Astrocyte (in vitro differentiated cells and primary cell): ENCODE data around the gene KLB. TPM values are rescaled to one million over a fixed set of nuclear protein-coding genes. Genes with fewer than 3 reads are reported as not detected.

Experiments
- DNase-seq: peaks from one replicate; pipeline ENCODE4 v3.0.0-alpha.2; 2010; ENCODE audit warnings: low read depth
- FAIRE-seq: peaks from 2 replicates; lab custom pipeline; 2011; peaks lifted over from hg19 to GRCh38; lab: Jason Lieb, UNC
- H2AFZ ChIP-seq: 2 replicates; pipeline ENCODE4 v1.6.0; 2012; ENCODE audit warnings: low read depth, low read length, inconsistent platforms
- H3K27ac ChIP-seq: 2 replicates; pipeline ENCODE4 v1.5.1; 2011; ENCODE audit warnings: low read depth, low read length, inconsistent platforms
- H3K27me3 ChIP-seq: 2 replicates; pipeline ENCODE4 v1.6.0; 2011; ENCODE audit warnings: low read length, inconsistent platforms; ENCODE audit not compliant: insufficient read depth
- H3K36me3 ChIP-seq: 2 replicates; pipeline ENCODE4 v1.5.1; 2011; ENCODE audit warnings: low read length, inconsistent platforms; ENCODE audit not compliant: insufficient read depth
- H3K4me1 ChIP-seq: 2 replicates; pipeline ENCODE4 v1.5.1; 2011; ENCODE audit warnings: low read length, inconsistent platforms; ENCODE audit not compliant: insufficient read depth
- H3K4me2 ChIP-seq: 2 replicates; pipeline ENCODE4 v1.6.0; 2012; ENCODE audit warnings: low read length, inconsistent platforms
- H3K4me3 ChIP-seq: 2 replicates; pipeline ENCODE4 v1.5.1; 2011; ENCODE audit warnings: low read depth, mild to moderate bottlenecking, low read length, inconsistent platforms; ENCODE audit not compliant: insufficient read depth
- H3K79me2 ChIP-seq: 2 replicates; pipeline ENCODE4 v1.6.0; 2012; ENCODE audit warnings: mild to moderate bottlenecking, low read length, inconsistent platforms; ENCODE audit not compliant: insufficient read depth
- H3K9ac ChIP-seq: 2 replicates; pipeline ENCODE4 v1.6.0; 2012; ENCODE audit warnings: mild to moderate bottlenecking, low read length, inconsistent platforms
- H3K9me3 ChIP-seq: 2 replicates; pipeline ENCODE4 v1.5.1; 2012; ENCODE audit warnings: low read depth, mild to moderate bottlenecking, low read length, inconsistent platforms; ENCODE audit not compliant: insufficient read depth
- H4K20me1 ChIP-seq: 2 replicates; pipeline ENCODE4 v1.6.0; 2012; ENCODE audit warnings: low read length, inconsistent platforms; ENCODE audit not compliant: insufficient read depth
- H3K27ac Mint-ChIP-seq: one replicate; pipeline ENCODE4 v1.8.0; 2021; ENCODE audit warnings: mild to moderate bottlenecking, mixed read lengths; ENCODE audit not compliant: unreplicated experiment
- H3K27me3 Mint-ChIP-seq: one replicate; pipeline ENCODE4 v1.8.0; 2021; ENCODE audit warnings: low read depth, mixed read lengths; ENCODE audit not compliant: unreplicated experiment
- H3K36me3 Mint-ChIP-seq: one replicate; pipeline ENCODE4 v1.8.0; 2021; ENCODE audit warnings: low read depth, mixed read lengths; ENCODE audit not compliant: unreplicated experiment
- H3K4me1 Mint-ChIP-seq: one replicate; pipeline ENCODE4 v1.8.0; 2021; ENCODE audit warnings: low read depth, mixed read lengths; ENCODE audit not compliant: unreplicated experiment
- H3K4me3 Mint-ChIP-seq: one replicate; pipeline ENCODE4 v1.8.0; 2021; ENCODE audit warnings: mild to moderate bottlenecking, moderate library complexity, mixed read lengths; ENCODE audit not compliant: unreplicated experiment
- H3K9me3 Mint-ChIP-seq: one replicate; pipeline ENCODE4 v1.8.0; 2021; ENCODE audit warnings: mild to moderate bottlenecking, mixed read lengths; ENCODE audit not compliant: unreplicated experiment
- EZH2 ChIP-seq: IDR thresholded peaks from 2 replicates; pipeline ENCODE4 v1.6.1; 2012; ENCODE audit warnings: mild to moderate bottlenecking, low read length, inconsistent platforms; ENCODE audit not compliant: insufficient read depth
- total RNA-seq: library from RNA; stranded (reverse); gene quantifications from 2 replicates; pipeline ENCODE4 v1.2.1, GENCODE V29; 2021
- TF ChIP-seq, protein P1 (sequence below): IDR thresholded peaks from 2 replicates; pipeline ENCODE4 v1.5.1; 2011; ENCODE audit warnings: low read depth, mild to moderate bottlenecking, inconsistent platforms, low read length, moderate library complexity; ENCODE audit not compliant: insufficient read depth

Gene KLB
- total RNA-seq, 1 donor from 2014 or later, result not detected

DNA sequence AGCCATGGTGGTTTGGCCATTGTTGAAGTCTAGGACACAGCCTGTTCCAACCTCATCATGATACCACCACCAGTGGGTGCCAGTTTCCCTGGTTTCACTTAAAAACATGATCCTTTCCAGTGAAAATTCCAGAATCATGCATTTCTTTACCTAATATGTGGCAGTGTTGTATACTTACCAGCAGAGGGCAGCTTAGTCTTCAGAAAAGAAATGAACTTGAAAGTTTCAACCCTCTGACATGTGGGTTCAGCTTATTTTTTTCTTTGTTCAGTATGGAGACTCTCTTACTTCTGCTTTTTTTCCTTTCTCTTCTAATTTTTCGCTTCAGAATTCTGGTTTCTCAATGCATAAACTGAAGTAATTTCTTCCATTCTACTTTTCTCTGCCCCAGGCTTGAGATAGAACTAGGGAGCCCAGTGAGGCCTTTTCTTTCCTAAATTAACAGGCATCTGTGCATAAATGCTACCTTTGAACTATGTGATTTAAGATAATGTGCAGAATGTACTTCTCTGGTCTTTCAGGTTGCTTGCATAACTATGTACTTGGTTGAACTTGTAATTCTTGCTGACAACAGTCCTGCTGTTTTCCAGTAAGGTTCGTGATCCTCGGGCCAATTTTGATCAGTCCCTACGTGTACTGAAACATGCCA, 62.8 kb downstream of the KLB start:
- Histone ChIP-seq H3K9me3 (no peaks in the 10 kb centered on the region), H3K4me3 (no peak overlapping the region), H3K4me1 (peaks cover 6% of the 10 kb centered on the region), H3K27me3 (no peaks in the 10 kb centered on the region), H3K9ac (peak overlapping the region; percentile 36), H4K20me1 (no peaks in the 10 kb centered on the region), H3K36me3 (peaks cover 7% of the 10 kb centered on the region), H3K27ac (no peak overlapping the region), H3K79me2 (no peaks in the 10 kb centered on the region), H2AFZ (peak overlapping the region; percentile 25), H3K4me2 (no peak overlapping the region)
- TF ChIP-seq, protein P1, sequence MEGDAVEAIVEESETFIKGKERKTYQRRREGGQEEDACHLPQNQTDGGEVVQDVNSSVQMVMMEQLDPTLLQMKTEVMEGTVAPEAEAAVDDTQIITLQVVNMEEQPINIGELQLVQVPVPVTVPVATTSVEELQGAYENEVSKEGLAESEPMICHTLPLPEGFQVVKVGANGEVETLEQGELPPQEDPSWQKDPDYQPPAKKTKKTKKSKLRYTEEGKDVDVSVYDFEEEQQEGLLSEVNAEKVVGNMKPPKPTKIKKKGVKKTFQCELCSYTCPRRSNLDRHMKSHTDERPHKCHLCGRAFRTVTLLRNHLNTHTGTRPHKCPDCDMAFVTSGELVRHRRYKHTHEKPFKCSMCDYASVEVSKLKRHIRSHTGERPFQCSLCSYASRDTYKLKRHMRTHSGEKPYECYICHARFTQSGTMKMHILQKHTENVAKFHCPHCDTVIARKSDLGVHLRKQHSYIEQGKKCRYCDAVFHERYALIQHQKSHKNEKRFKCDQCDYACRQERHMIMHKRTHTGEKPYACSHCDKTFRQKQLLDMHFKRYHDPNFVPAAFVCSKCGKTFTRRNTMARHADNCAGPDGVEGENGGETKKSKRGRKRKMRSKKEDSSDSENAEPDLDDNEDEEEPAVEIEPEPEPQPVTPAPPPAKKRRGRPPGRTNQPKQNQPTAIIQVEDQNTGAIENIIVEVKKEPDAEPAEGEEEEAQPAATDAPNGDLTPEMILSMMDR, result peak; percentile 99
- no peak for TF ChIP-seq EZH2
- DNase-seq (peak; percentile 78), FAIRE-seq (peak; percentile 96)
- no peaks in the 10 kb centered on the region for H3K27me3 Mint-ChIP-seq
- peaks cover 2% of the 10 kb centered on the region for H3K4me1 Mint-ChIP-seq
- H3K4me3 Mint-ChIP-seq, result no peak overlapping the region
- peak overlapping the region; percentile 20 for H3K27ac Mint-ChIP-seq
- no peaks in the 10 kb centered on the region for H3K9me3 Mint-ChIP-seq
- H3K36me3 Mint-ChIP-seq, result no peaks in the 10 kb centered on the region

DNA sequence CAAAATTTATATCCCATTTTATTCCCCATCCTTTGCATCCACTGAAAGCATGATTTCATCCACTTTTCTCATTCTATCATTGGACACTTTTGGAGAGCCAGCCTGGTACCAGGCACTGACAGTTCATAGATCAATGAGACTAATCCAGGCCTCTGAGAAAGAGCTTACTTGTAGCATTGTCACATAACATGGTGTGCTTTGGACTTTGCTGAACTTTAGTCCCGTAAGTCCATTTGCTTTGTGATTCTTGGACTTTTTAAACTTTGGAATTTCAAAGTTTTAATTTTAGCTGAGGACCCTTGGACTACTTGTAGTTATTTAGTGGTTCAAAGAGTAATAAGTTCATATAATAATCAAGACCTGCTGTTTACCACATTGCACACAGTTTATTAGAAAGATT, 63.7 kb downstream of the KLB start:
- no peaks in the 10 kb centered on the region for H3K36me3 Mint-ChIP-seq
- H3K4me3 Mint-ChIP-seq, result no peak overlapping the region

DNA sequence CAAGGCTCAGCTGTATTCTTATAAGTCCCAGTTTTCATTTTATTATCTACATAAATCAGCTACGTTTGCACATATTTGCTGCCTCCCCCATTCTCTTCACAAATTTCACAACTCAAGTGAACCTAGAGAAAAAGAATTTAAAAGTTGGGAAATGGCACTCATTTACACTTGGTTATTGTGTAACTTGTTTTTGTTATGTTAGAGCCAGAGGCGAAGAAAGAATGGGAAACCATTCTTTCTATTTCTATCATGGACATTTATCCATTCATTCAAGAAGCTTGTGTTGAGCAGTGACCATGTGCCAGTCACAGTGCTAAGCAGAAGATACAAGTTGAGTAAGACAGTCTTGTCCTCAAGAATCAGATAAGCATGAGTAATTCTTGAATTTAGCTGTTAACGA, 65.7 kb downstream of the KLB start:
- no peaks in the 10 kb centered on the region for H3K9me3 ChIP-seq
- no peak overlapping the region for H3K4me3 Mint-ChIP-seq
- no peaks in the 10 kb centered on the region for H3K9me3 Mint-ChIP-seq
- no peak overlapping the region for H3K27ac Mint-ChIP-seq
- no peak for FAIRE-seq
- no peaks in the 10 kb centered on the region for H3K36me3 Mint-ChIP-seq
- H3K4me1 Mint-ChIP-seq, result peaks cover 2% of the 10 kb centered on the region
- H3K79me2 ChIP-seq, result no peaks in the 10 kb centered on the region
- no peaks in the 10 kb centered on the region for H3K27me3 Mint-ChIP-seq
- TF ChIP-seq, protein P1, result no peak
- no peak for TF ChIP-seq EZH2
- H3K27me3 ChIP-seq, result no peaks in the 10 kb centered on the region
- H3K36me3 ChIP-seq, result peaks cover 4% of the 10 kb centered on the region
- no peak for DNase-seq
- H3K4me1 ChIP-seq, result no peaks in the 10 kb centered on the region
- no peak overlapping the region for H3K4me2 ChIP-seq
- no peak overlapping the region for H2AFZ ChIP-seq
- no peak overlapping the region for H3K9ac ChIP-seq
- no peaks in the 10 kb centered on the region for H4K20me1 ChIP-seq
- H3K4me3 ChIP-seq, result no peak overlapping the region
- H3K27ac ChIP-seq, result no peak overlapping the region

More for the DNA sequence above, 63.7 kb downstream of the KLB start:
- peaks cover 7% of the 10 kb centered on the region for H3K36me3 ChIP-seq
- H2AFZ ChIP-seq, result no peak overlapping the region
- peaks cover under 1% of the 10 kb centered on the region for H3K4me1 ChIP-seq
- TF ChIP-seq, protein P1, result no peak
- no peak for TF ChIP-seq EZH2
- no peak overlapping the region for H3K4me2 ChIP-seq
- no peak overlapping the region for H3K9ac ChIP-seq
- FAIRE-seq (no peak), DNase-seq (no peak)
- H3K27ac Mint-ChIP-seq, result no peak overlapping the region
- H3K79me2 ChIP-seq, result no peaks in the 10 kb centered on the region
- H3K27me3 Mint-ChIP-seq, result no peaks in the 10 kb centered on the region
- no peak overlapping the region for H3K4me3 ChIP-seq
- H3K27me3 ChIP-seq, result no peaks in the 10 kb centered on the region
- peaks cover 2% of the 10 kb centered on the region for H3K4me1 Mint-ChIP-seq
- H3K27ac ChIP-seq, result no peak overlapping the region
- no peaks in the 10 kb centered on the region for H3K9me3 ChIP-seq
- no peaks in the 10 kb centered on the region for H3K9me3 Mint-ChIP-seq
- no peaks in the 10 kb centered on the region for H4K20me1 ChIP-seq
